ENCODE measurements around the gene COG7. TPM values are rescaled to one million over a fixed set of nuclear protein-coding genes. Genes with fewer than 3 reads are reported as not detected.

COG7 gene
- polyA plus RNA-seq, 1 donor (not counting 4 experiments of a cell fraction or from before 2014, with no cell fraction given): 14.7 TPM

DNA sequence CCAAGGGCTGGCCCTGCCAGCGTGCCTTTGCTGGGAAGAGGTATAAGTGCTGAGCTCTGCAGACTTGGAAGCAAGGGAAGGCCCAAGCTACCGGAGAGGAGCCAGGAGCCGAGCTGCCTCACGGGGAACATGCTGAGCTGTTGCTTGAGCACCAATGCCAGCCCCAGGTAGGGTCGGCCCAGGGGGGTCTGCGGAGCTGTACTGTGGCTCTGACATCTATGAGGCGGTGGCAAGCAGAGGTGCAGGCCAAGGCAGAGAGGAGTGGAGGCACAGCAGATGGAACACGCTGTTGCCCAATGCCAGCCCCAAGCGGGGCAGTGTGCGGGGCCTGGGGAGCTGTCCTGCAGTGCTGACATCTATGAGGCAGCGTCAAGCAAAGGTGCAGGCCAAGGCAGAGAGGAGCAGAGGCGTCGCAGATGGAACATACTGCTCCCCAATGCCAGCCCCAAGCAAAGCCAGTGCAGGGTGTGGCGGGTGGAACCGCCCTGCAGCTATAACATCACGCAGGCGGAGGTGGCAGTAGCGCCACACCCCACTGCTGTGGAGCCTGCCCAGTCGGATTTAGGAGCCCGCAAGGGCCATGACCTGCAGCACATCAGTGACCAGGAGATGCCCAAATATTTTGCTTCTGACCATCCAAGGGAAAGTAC lies 47.3 kb upstream of the COG7 start:
- no peak for FAIRE-seq

DNA sequence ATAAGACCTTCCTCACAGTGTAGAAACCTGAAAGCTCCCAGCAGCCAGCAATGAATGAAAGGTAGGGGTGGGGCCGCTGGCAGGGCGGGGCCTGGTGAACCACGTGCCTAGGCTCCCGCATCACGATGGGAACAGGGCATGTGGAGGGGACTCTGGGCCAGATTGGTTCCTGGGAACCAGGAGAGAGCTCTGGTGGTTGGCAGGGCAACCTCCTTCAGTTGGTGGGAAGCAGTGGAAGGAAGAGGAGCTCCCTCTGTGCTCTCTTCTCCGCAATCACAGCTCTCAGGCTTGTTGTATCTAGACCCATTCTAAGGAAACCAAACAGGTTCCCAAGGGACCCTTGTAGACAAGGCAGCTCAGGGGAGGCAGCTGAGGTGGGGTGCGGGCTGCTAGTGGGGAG lies 46.8 kb upstream of the COG7 start:
- Histone ChIP-seq H3K79me2 (ENCODE audit: control insufficient read depth, insufficient read depth, low read length) (peaks cover 45% of the 10 kb centered on the region), H3K27ac (ENCODE audit: control insufficient read depth, insufficient read depth, low read length) (peak overlapping the region; percentile 42), H4K20me1 (ENCODE audit: control insufficient read depth, extremely low read depth, insufficient read depth, low read length) (peaks cover 5% of the 10 kb centered on the region), H2AFZ (ENCODE audit: control insufficient read depth, low read length) (no peak overlapping the region), H3K4me3 (ENCODE audit: control insufficient read depth in 2 of 3, extremely low read depth in 1 of 3, insufficient read depth in 2 of 3, low read depth in 1 of 3, low read length in 3 of 3) (no peak overlapping the region), H3K4me1 (ENCODE audit: control insufficient read depth, extremely low read depth, insufficient read depth, low read length) (peaks cover 74% of the 10 kb centered on the region), H3K4me2 (ENCODE audit: control insufficient read depth, extremely low read depth, insufficient read depth, low read depth, low read length) (peak overlapping the region; percentile 17), H3K9me1 (ENCODE audit: control insufficient read depth, extremely low read depth, insufficient read depth, low read length) (peaks cover 4% of the 10 kb centered on the region), H3K9ac (ENCODE audit: control insufficient read depth, extremely low read depth, insufficient read depth, low read length) (peak overlapping the region; percentile 22), H3K27me3 (ENCODE audit: control insufficient read depth, extremely low read depth, insufficient read depth, low read length) (no peaks in the 10 kb centered on the region), H3K9me3 (ENCODE audit: control insufficient read depth, low read depth, low read length) (no peaks in the 10 kb centered on the region), H3K36me3 (ENCODE audit: control insufficient read depth in 2 of 2, extremely low read depth in 1 of 2, insufficient read depth in 2 of 2, low read length in 2 of 2) (no peaks in the 10 kb centered on the region)
- DNase-seq (ENCODE audit: low read depth, low spot score): no peak
- dilution Hi-C loops (cut with MboI; ENCODE audit: extremely low pct_ligation_motif_present, low sequenced_read_pairs): no loop called here
- TF ChIP-seq EZH2 (IDR thresholded peaks at IDR 0.05; ENCODE audit: low read length): no peak
- TF ChIP-seq, protein P1, sequence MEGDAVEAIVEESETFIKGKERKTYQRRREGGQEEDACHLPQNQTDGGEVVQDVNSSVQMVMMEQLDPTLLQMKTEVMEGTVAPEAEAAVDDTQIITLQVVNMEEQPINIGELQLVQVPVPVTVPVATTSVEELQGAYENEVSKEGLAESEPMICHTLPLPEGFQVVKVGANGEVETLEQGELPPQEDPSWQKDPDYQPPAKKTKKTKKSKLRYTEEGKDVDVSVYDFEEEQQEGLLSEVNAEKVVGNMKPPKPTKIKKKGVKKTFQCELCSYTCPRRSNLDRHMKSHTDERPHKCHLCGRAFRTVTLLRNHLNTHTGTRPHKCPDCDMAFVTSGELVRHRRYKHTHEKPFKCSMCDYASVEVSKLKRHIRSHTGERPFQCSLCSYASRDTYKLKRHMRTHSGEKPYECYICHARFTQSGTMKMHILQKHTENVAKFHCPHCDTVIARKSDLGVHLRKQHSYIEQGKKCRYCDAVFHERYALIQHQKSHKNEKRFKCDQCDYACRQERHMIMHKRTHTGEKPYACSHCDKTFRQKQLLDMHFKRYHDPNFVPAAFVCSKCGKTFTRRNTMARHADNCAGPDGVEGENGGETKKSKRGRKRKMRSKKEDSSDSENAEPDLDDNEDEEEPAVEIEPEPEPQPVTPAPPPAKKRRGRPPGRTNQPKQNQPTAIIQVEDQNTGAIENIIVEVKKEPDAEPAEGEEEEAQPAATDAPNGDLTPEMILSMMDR (optimal IDR thresholded peaks at IDR 0.05 in 1 of 3, IDR thresholded peaks at IDR 0.05 in 1 of 3, conservative IDR thresholded peaks at IDR 0.05 in 1 of 3; ENCODE audit: extremely low read depth in 1 of 3, insufficient read depth in 2 of 3, low read length in 3 of 3): no peak
- no peak for FAIRE-seq

More for the DNA sequence above, 47.3 kb upstream of the COG7 start:
- H2AFZ ChIP-seq (ENCODE audit: control insufficient read depth, low read length): no peak overlapping the region
- H3K9me3 ChIP-seq (ENCODE audit: control insufficient read depth, low read depth, low read length): no peaks in the 10 kb centered on the region
- no peak overlapping the region for H3K4me3 ChIP-seq (ENCODE audit: control insufficient read depth in 2 of 3, extremely low read depth in 1 of 3, insufficient read depth in 2 of 3, low read depth in 1 of 3, low read length in 3 of 3)
- no peaks in the 10 kb centered on the region for H3K36me3 ChIP-seq (ENCODE audit: control insufficient read depth in 2 of 2, extremely low read depth in 1 of 2, insufficient read depth in 2 of 2, low read length in 2 of 2)
- peaks cover 47% of the 10 kb centered on the region for H3K79me2 ChIP-seq (ENCODE audit: control insufficient read depth, insufficient read depth, low read length)
- peak overlapping the region; percentile 22 for H3K9ac ChIP-seq (ENCODE audit: control insufficient read depth, extremely low read depth, insufficient read depth, low read length)
- peak overlapping the region; percentile 68 for H3K4me2 ChIP-seq (ENCODE audit: control insufficient read depth, extremely low read depth, insufficient read depth, low read depth, low read length)
- DNase-seq (ENCODE audit: low read depth, low spot score): no peak
- peaks cover 11% of the 10 kb centered on the region for H4K20me1 ChIP-seq (ENCODE audit: control insufficient read depth, extremely low read depth, insufficient read depth, low read length)
- peaks cover 4% of the 10 kb centered on the region for H3K9me1 ChIP-seq (ENCODE audit: control insufficient read depth, extremely low read depth, insufficient read depth, low read length)
- H3K27ac ChIP-seq (ENCODE audit: control insufficient read depth, insufficient read depth, low read length): peak overlapping the region; percentile 75
- peaks cover 78% of the 10 kb centered on the region for H3K4me1 ChIP-seq (ENCODE audit: control insufficient read depth, extremely low read depth, insufficient read depth, low read length)
- TF ChIP-seq, protein P1 (optimal IDR thresholded peaks at IDR 0.05 in 1 of 3, IDR thresholded peaks at IDR 0.05 in 1 of 3, conservative IDR thresholded peaks at IDR 0.05 in 1 of 3; ENCODE audit: extremely low read depth in 1 of 3, insufficient read depth in 2 of 3, low read length in 3 of 3): peak in 1 of 3 experiments; percentile 17
- TF ChIP-seq EZH2 (IDR thresholded peaks at IDR 0.05; ENCODE audit: low read length): no peak
- H3K27me3 ChIP-seq (ENCODE audit: control insufficient read depth, extremely low read depth, insufficient read depth, low read length): no peaks in the 10 kb centered on the region
- dilution Hi-C loops (cut with MboI; ENCODE audit: extremely low pct_ligation_motif_present, low sequenced_read_pairs): no loop called here

Measured in keratinocyte (primary cell).